GM12892 (cell line): ENCODE results near the gene TRIO.

Experiments used
- POLR2A ChIP-seq: IDR thresholded peaks from 2 replicates; pipeline ENCODE4 v1.6.1; 2011; ENCODE audit warnings: low read depth, low read length, control low read depth
- POLR2AphosphoS5 ChIP-seq: IDR thresholded peaks from 2 replicates; pipeline ENCODE4 v1.6.1; 2011; ENCODE audit warnings: low read depth, low read length, control low read depth
- TAF1 ChIP-seq: IDR thresholded peaks from 2 replicates; pipeline ENCODE4 v1.6.1; 2011; ENCODE audit warnings: low read depth, mild to moderate bottlenecking, control low read depth, low read length, borderline replicate concordance

GRCh38 chr5:14097998-14098471 lies 45.1 kb upstream of the TRIO start:
- TF ChIP-seq POLR2AphosphoS5 (no peak), POLR2A (no peak), TAF1 (no peak)
